Ascending aorta (tissue), 2 donors: ENCODE measurements around the gene ACTMAP. TPM values are rescaled to one million over a fixed set of nuclear protein-coding genes. Genes with fewer than 3 reads are reported as not detected.
A peak's percentile ranks its signal among the peaks of the same experiment; 100 is the strongest.

Source experiments
- DNase-seq, 2 donors: peaks; one replicate each; pipeline ENCODE4 v3.0.0-alpha.2; 2019; ENCODE audit warnings: low spot score in 2 of 2
- H3K27ac ChIP-seq, 2 donors: fragments of 200-600 bp; sonication (generic); one replicate each; pipeline ENCODE4 v1.5.1; 2016 to 2017; ENCODE audit warnings: mild to moderate bottlenecking in 1 of 2
- H3K27me3 ChIP-seq: fragments of 200-600 bp; sonication (generic); one replicate; pipeline ENCODE4 v1.5.1; 2017
- H3K36me3 ChIP-seq, 2 donors: fragments of 200-600 bp; sonication (generic); one replicate each; pipeline ENCODE4 v1.5.1; 2016
- H3K4me1 ChIP-seq, 2 donors: fragments of 200-600 bp; sonication (generic); one replicate each; pipeline ENCODE4 v1.5.1; 2016 to 2017; ENCODE audit warnings: mild to moderate bottlenecking in 1 of 2
- H3K4me3 ChIP-seq, 2 donors: fragments of 200-600 bp; sonication (generic); one replicate each; pipeline ENCODE4 v1.5.1; 2016 to 2017; ENCODE audit warnings: mild to moderate bottlenecking in 1 of 2
- H3K9me3 ChIP-seq, 2 donors: fragments of 200-600 bp; sonication (generic); one replicate each; pipeline ENCODE4 v1.5.1; 2016
- intact Hi-C: fragments of 100-400 bp; cut with DNase I; formaldehyde crosslinking; loops from one replicate; pipeline ENCODE4 v1.15.1; 2023
- total RNA-seq: library from RNA; depleted of rRNA; stranded (reverse); fragments of >200 nt; gene quantifications from one replicate; pipeline ENCODE4 v1.1.0, GENCODE V29; 2016
- TF ChIP-seq, protein P1 (sequence below), 3 experiments: fragments of 200-600 bp in 2 of 3; fragments of 450-650 bp in 1 of 3; sonication (generic) in 2 of 3; IDR thresholded peaks; one replicate each; pipeline ENCODE4 v1.5.1; 2016 to 2019; ENCODE audit warnings: antibody characterized with exemption in 3 of 3, mild to moderate bottlenecking in 1 of 3, moderate library complexity in 1 of 3

ACTMAP gene, protein sequence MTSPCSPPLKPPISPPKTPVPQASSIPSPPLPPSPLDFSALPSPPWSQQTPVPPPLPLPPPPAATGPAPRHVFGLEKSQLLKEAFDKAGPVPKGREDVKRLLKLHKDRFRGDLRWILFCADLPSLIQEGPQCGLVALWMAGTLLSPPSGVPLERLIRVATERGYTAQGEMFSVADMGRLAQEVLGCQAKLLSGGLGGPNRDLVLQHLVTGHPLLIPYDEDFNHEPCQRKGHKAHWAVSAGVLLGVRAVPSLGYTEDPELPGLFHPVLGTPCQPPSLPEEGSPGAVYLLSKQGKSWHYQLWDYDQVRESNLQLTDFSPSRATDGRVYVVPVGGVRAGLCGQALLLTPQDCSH
- total RNA-seq: 8.3 TPM

DNA sequence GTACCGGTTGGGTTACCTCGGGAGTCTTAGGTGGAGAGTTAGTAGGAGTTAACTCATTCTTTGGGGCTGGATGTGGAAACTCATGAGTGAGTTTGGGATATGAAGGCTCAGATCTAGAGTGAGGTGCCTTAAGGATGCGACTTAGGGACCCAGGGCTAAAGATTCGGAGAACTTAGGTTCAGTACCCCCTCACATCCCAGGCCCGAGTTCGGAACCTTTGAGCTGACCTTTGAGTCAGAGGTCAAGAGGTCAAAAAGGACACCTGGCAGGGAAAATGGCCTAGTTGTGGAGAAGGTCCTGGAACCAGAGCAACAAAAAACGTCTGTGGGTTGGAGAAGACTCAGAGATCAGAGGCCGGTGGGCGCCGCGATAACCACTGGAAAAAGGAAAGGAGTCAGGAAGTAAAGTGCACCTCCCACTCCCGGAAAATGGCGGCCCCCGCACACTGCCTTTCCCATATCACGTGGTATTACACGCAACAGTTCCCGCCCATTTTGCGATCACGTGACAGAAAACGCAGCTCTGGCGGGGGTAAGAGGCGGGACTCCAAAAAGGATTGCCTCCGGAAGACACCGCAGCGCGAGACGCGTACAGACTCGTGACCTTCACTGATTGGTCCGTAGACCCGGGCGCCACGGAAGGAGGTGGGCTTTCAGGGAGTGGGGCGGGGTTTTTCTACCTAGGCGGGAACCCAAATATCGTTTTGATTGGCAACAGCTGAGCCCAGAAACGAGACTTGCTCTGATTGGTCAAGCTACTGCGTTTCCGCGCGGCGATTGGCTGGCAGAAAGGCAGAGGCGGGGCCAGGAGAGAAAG is at the start of gene ACTMAP:
TSS of gene ACTMAP (minus strand) at position 420 of the 816 bp plus-strand sequence. CDS start 674 bp downstream, outside the sequence.
- peaks cover 12 to 32% of the 10 kb centered on the region in 2 donors for H3K4me1 ChIP-seq
- intact Hi-C loops: loop anchor here (1.0 to 2.0 kb wide), 6 partner anchors 28 to 87 kb away; partner anchors contain the start of genes EGLN2, NUMBL and RAB4B
- no peaks in the 10 kb centered on the region for H3K9me3 ChIP-seq
- peak within 1 kb of the TSS; percentile 89 to 93 for H3K27ac ChIP-seq
- TF ChIP-seq, protein P1, sequence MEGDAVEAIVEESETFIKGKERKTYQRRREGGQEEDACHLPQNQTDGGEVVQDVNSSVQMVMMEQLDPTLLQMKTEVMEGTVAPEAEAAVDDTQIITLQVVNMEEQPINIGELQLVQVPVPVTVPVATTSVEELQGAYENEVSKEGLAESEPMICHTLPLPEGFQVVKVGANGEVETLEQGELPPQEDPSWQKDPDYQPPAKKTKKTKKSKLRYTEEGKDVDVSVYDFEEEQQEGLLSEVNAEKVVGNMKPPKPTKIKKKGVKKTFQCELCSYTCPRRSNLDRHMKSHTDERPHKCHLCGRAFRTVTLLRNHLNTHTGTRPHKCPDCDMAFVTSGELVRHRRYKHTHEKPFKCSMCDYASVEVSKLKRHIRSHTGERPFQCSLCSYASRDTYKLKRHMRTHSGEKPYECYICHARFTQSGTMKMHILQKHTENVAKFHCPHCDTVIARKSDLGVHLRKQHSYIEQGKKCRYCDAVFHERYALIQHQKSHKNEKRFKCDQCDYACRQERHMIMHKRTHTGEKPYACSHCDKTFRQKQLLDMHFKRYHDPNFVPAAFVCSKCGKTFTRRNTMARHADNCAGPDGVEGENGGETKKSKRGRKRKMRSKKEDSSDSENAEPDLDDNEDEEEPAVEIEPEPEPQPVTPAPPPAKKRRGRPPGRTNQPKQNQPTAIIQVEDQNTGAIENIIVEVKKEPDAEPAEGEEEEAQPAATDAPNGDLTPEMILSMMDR (IDR thresholded peaks at IDR 0.05): no peak
- peak within 1 kb of the TSS; percentile 65 to 80 for H3K4me3 ChIP-seq
- no peaks in the 10 kb centered on the region for H3K27me3 ChIP-seq
- peak; percentile 99 to 100 for DNase-seq
- H3K36me3 ChIP-seq: no peaks in the 10 kb centered on the region

DNA sequence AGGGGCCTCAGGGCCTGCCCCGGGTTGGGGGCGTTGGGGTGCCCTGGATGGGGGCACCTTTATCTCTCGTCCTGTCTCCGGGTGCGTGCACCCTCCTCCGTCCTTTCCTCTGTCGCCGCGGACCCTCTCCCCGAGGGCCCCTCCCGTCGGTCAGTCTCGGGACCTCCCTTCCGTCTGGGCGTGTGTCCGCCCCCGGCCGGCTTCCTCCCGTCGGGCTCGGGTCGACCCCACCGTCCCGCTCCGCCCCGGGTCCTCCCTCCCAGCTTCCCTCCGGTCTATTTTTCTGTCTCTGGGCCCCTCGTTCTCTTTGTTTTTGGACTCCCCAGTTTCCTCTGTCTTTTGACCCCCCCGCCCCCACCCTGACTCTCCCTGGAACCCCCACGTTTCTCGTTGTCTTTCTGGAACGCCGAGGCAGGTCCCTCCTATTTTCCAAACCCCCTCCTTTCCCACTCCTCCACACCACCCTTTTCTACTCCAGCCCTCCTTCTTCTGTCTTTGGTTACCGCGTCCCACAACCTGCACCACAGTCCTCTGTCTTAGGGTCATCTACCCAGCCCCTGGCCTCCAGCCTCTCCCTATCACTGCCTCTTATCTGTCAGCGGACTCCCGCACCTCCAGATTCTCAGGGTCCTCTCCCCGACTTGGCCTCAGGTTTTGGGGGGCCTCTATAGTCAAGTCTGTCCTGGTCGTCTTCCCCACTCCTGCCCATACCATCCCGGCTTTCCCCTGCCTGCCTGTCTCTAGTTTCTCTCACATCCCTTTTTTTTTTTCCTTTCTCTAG is 49.5 kb upstream of the ACTMAP start:
- H3K27ac ChIP-seq: peak overlapping the region; percentile 90 to 95

DNA sequence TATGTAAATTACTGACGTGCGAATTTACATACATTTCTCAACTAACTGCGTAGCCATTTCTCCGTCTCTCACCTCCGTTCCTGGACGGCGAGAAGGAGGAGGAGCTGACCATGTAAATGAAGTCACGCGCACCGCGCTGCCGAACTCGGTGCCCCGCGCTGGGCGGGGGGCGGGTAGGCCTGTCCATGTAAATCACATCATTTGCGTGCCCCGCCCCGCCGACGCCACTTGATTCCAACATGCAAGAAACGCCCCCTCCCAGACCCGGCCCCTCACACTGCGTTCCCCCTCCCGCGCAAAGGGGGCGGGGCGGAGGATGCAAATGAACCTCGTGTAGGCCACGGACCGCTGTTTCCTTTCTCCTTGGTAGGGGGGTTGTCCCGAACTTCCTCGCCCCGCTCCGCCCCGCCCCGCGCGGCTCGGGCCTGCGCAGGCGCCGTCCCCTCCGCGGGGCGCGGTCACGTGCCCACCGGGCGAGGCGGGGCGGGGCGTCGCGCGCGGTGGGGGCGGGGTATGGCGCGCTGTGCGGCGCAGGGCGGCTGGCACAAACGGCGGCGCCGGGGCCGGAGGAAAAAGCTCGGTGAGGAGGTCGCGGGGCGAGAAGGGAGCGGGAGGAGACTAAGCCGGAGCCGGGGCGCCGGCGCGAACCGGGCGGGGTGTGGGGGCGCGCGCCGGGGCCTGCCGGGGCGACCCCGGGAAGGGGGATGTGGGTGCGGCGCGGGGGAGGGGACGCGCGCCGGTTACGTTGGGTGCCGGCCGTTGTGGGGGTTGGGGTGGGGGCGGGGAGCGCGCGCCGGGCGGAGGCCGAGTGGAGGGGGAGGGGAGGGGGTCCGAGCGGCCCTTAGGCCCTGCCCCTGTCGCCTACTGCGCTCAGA is 48.6 kb upstream of the ACTMAP start, which contains the start of gene EGLN2:
TSS of gene EGLN2 (plus strand) at position 509 of the 875 bp plus-strand sequence. CDS start 1,382 bp downstream, outside the sequence.
- H3K27ac ChIP-seq: peak within 1 kb of the TSS; percentile 90 to 95
- no peaks in the 10 kb centered on the region for H3K27me3 ChIP-seq
- peaks cover 8 to 12% of the 10 kb centered on the region in 2 donors for H3K36me3 ChIP-seq
- H3K9me3 ChIP-seq: no peaks in the 10 kb centered on the region
- TF ChIP-seq, protein P1 (IDR thresholded peaks at IDR 0.05): no peak
- H3K4me1 ChIP-seq: peaks cover 29 to 43% of the 10 kb centered on the region in 2 donors
- DNase-seq: peak; percentile 100
- intact Hi-C loops: loop anchor here (1.0 to 10.0 kb wide), 5 partner anchors 21 to 374 kb away; partner anchors contain the start of genes ACTMAP, RAB4B and SERTAD1
- peak within 1 kb of the TSS; percentile 93 to 99 for H3K4me3 ChIP-seq

More for the DNA sequence above, 49.5 kb upstream of the ACTMAP start:
- no peak for DNase-seq
- Histone ChIP-seq H3K36me3 (peaks cover 8 to 12% of the 10 kb centered on the region in 2 donors), H3K9me3 (no peaks in the 10 kb centered on the region), H3K4me1 (peaks cover 38 to 52% of the 10 kb centered on the region in 2 donors), H3K27me3 (no peaks in the 10 kb centered on the region), H3K4me3 (peak overlapping the region; percentile 93 to 99)
- intact Hi-C loops: loop anchor here (1.0 to 10.0 kb wide), 3 partner anchors 49 to 375 kb away; partner anchors contain the start of genes ACTMAP and SERTAD1
- TF ChIP-seq, protein P1 (IDR thresholded peaks at IDR 0.05): no peak

DNA sequence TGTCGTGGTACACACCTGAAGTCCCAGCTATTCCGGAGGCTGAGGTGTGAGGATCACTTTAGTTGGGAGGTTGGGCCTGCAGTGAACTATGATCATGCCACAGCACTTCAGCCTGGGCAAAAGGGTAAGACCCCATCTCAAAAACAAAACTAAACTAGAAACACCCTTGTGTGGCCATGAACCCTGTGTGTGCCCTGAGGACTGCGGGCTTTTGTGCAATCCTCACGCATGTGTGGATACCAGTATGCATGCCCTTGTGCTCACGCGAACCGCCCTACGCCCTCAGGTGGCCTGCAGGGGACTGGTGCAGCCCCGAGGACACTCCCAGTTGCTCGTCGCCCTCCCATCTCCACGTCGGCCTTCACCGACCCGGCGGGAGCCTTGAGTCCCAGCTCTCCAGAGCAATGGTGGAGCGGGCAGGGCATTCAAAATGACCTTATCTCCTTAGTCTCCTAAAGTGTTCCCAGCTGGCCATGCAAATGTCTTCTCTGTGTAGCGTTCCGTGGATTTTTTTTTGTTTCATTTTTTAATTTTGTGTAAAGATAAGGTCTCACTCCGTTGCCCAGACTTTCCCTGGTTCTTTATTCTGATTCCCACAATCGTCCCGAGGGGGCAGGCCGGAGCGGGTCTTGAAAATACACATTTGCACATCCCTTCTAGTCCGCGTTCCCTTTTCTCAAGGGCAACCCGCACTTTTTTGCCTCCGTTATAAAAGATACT is 47.8 kb upstream of the ACTMAP start:
- H3K27ac ChIP-seq: peak overlapping the region; percentile 89 to 95
- peaks cover 25 to 39% of the 10 kb centered on the region in 2 donors for H3K4me1 ChIP-seq
- TF ChIP-seq, protein P1 (IDR thresholded peaks at IDR 0.05): peak; percentile 28 to 54 (median 48)
- H3K9me3 ChIP-seq: no peaks in the 10 kb centered on the region
- intact Hi-C loops: loop anchor here (1.0 to 10.0 kb wide), 4 partner anchors 20 to 373 kb away; partner anchors contain the start of genes RAB4B and SERTAD1
- no peaks in the 10 kb centered on the region for H3K27me3 ChIP-seq
- H3K36me3 ChIP-seq: peaks cover 8 to 12% of the 10 kb centered on the region in 2 donors
- peak overlapping the region; percentile 55 to 99 for H3K4me3 ChIP-seq
- DNase-seq: peak in 1 of 2 donors; percentile 86
